ENCODE measurements around the gene ZNF740.

ZNF740 gene

GRCh38 chr12:53179687-53180219 is 769 bp upstream of the ZNF740 start:
- in situ Hi-C loops (cut with MboI; ENCODE audit: low sequenced_read_pairs, unreplicated experiment): no loop called here
- TF ChIP-seq CTCF (IDR thresholded peaks at IDR 0.05; ENCODE audit: borderline replicate concordance, control extremely low read depth, extremely low read depth, insufficient read depth, missing control alignments): no peak
- peak; percentile 49 for DNase-seq (ENCODE audit: low spot score)

GRCh38 chr12:53180931-53181645 is 566 bp downstream of the ZNF740 start:
- TF ChIP-seq CTCF (IDR thresholded peaks at IDR 0.05; ENCODE audit: borderline replicate concordance, control extremely low read depth, extremely low read depth, insufficient read depth, missing control alignments): no peak
- in situ Hi-C loops (cut with MboI; ENCODE audit: low sequenced_read_pairs, unreplicated experiment): no loop called here
- peak; percentile 93 for DNase-seq (ENCODE audit: low spot score)

GRCh38 chr12:53181935-53182334 is 1.4 kb downstream of the ZNF740 start:
- DNase-seq (ENCODE audit: low spot score): peak; percentile 3
- no peak for TF ChIP-seq CTCF (IDR thresholded peaks at IDR 0.05; ENCODE audit: borderline replicate concordance, control extremely low read depth, extremely low read depth, insufficient read depth, missing control alignments)
- in situ Hi-C loops (cut with MboI; ENCODE audit: low sequenced_read_pairs, unreplicated experiment): no loop called here

GRCh38 chr12:53182903-53183302 is 2.4 kb downstream of the ZNF740 start:
- no peak for TF ChIP-seq CTCF (IDR thresholded peaks at IDR 0.05; ENCODE audit: borderline replicate concordance, control extremely low read depth, extremely low read depth, insufficient read depth, missing control alignments)
- in situ Hi-C loops (cut with MboI; ENCODE audit: low sequenced_read_pairs, unreplicated experiment): no loop called here
- DNase-seq (ENCODE audit: low spot score): no peak

- in situ Hi-C loops (cut with MboI; ENCODE audit: low sequenced_read_pairs, unreplicated experiment): no loop called here
- no peak for DNase-seq (ENCODE audit: low spot score)
- no peak for TF ChIP-seq CTCF (IDR thresholded peaks at IDR 0.05; ENCODE audit: borderline replicate concordance, control extremely low read depth, extremely low read depth, insufficient read depth, missing control alignments)
Measured at GRCh38 chr12:53184828-53185227, 4.3 kb downstream of the ZNF740 start.

- in situ Hi-C loops (cut with MboI; ENCODE audit: low sequenced_read_pairs, unreplicated experiment): no loop called here
- DNase-seq (ENCODE audit: low spot score): no peak
Measured at GRCh38 chr12:53185582-53186153, 5.1 kb downstream of the ZNF740 start.

More at GRCh38 chr12:53185582-53186153, 5.1 kb downstream of the ZNF740 start:
- no peak for TF ChIP-seq CTCF (IDR thresholded peaks at IDR 0.05; ENCODE audit: borderline replicate concordance, control extremely low read depth, extremely low read depth, insufficient read depth, missing control alignments)

Measured in GM13976 (cell line).